IMR-90 (cell line): ENCODE data around the gene EPHA2. TPM values are rescaled to one million over a fixed set of nuclear protein-coding genes. Genes with fewer than 3 reads are reported as not detected.

ENCODE experiments used
- ATAC-seq: fragments of 200-7000 bp; cut with Tn5 transposase; 2 replicates; pipeline ENCODE4 v1.9.1; 2020; ENCODE audit warnings: low read depth, mild to moderate bottlenecking, moderate library complexity
- BruUV-seq: library from RNA; stranded (reverse); fragments of 400-500 nt; replicated peaks from 2 replicates; lab custom pipeline; 2021; lab: Mats Ljungman, UMichigan
- CTCF ChIA-PET: fragments of 300-600 bp; formaldehyde crosslinking; extraction: SDS; loops from one replicate; lab custom pipeline; 2021; ENCODE audit warnings: antibody characterized with exemption; lab: Yijun Ruan, JAX
- POLR2A ChIA-PET: fragments of 300-600 bp; sonication (Branson Sonifier 250); formaldehyde crosslinking; loops from one replicate; lab custom pipeline; 2022; ENCODE audit warnings: antibody characterized with exemption; ENCODE audit not compliant: unreplicated experiment; lab: Charles Lee
- DNase-seq: peaks from one replicate; pipeline ENCODE4 v3.0.0; 2013
- H2AFZ ChIP-seq: replicated peaks from 2 replicates; pipeline ENCODE3; 2013; ENCODE audit warnings: low read length, mild to moderate bottlenecking; ENCODE audit not compliant: poor library complexity
- H2AK5ac ChIP-seq: 2 replicates; pipeline ENCODE4 v1.6.1; 2013; ENCODE audit warnings: low read depth, low read length, inconsistent platforms
- H2AK9ac ChIP-seq: replicated peaks from 2 replicates; pipeline ENCODE3; 2013; ENCODE audit warnings: mild to moderate bottlenecking, low read depth, low read length, moderate library complexity; ENCODE audit not compliant: poor library complexity
- H2BK120ac ChIP-seq: 2 replicates; pipeline ENCODE4 v1.6.1; 2013; ENCODE audit warnings: low read depth, low read length, inconsistent platforms
- H2BK15ac ChIP-seq: 3 replicates; pipeline ENCODE4 v1.6.1; 2013; ENCODE audit warnings: low read depth, low read length, inconsistent platforms
- H2BK20ac ChIP-seq: 2 replicates; pipeline ENCODE4 v1.6.1; 2013; ENCODE audit warnings: low read depth, mild to moderate bottlenecking, inconsistent platforms, low read length, moderate library complexity
- H2BK5ac ChIP-seq: 2 replicates; pipeline ENCODE4 v1.6.1; 2013; ENCODE audit warnings: mild to moderate bottlenecking, low read depth, low read length, inconsistent platforms; ENCODE audit not compliant: poor library complexity, severe bottlenecking
- H3K14ac ChIP-seq: replicated peaks from 2 replicates; pipeline ENCODE4 v1.6.1; 2013; ENCODE audit warnings: low read depth, low read length, inconsistent platforms
- H3K18ac ChIP-seq: 2 replicates; pipeline ENCODE4 v1.6.1; 2013; ENCODE audit warnings: low read depth, low read length, control low read depth
- H3K23ac ChIP-seq: 2 replicates; pipeline ENCODE4 v1.6.1; 2013; ENCODE audit warnings: low read depth, low read length, inconsistent platforms
- H3K27ac ChIP-seq: 2 replicates; pipeline ENCODE4 v1.5.1; 2013; ENCODE audit warnings: mild to moderate bottlenecking, control low read depth, low read length; ENCODE audit not compliant: insufficient read depth
- H3K27me3 ChIP-seq: 2 replicates; pipeline ENCODE4 v1.6.1; 2013; ENCODE audit warnings: low read length; ENCODE audit not compliant: control insufficient read depth, insufficient read depth
- H3K36me3 ChIP-seq: 2 replicates; pipeline ENCODE4 v1.6.1; 2013; ENCODE audit warnings: low read length, mixed read lengths; ENCODE audit not compliant: control insufficient read depth, insufficient read depth
- H3K4ac ChIP-seq: 2 replicates; pipeline ENCODE4 v1.6.1; 2013; ENCODE audit warnings: low read depth, low read length, inconsistent platforms
- H3K4me1 ChIP-seq: 2 replicates; pipeline ENCODE4 v1.6.1; 2013; ENCODE audit warnings: low read length, mixed read lengths; ENCODE audit not compliant: control insufficient read depth, insufficient read depth
- H3K4me2 ChIP-seq: 2 replicates; pipeline ENCODE4 v1.6.1; 2013; ENCODE audit warnings: low read depth, mild to moderate bottlenecking, control low read depth, low read length, moderate library complexity
- H3K4me3 ChIP-seq: 2 replicates; pipeline ENCODE4 v1.5.1; 2013; ENCODE audit warnings: low read depth, mild to moderate bottlenecking, control low read depth, low read length, moderate library complexity; ENCODE audit not compliant: insufficient read depth
- H3K56ac ChIP-seq: 2 replicates; pipeline ENCODE4 v1.6.1; 2013; ENCODE audit warnings: low read length, inconsistent platforms; ENCODE audit not compliant: insufficient read depth; ENCODE audit errors: extremely low read depth
- H3K79me1 ChIP-seq, 2 experiments: 2 replicates each; pipeline ENCODE4 v1.6.1; 2013; ENCODE audit warnings: low read length in 2 of 2, inconsistent platforms in 1 of 2, low read depth in 1 of 2
- H3K9ac ChIP-seq: 2 replicates; pipeline ENCODE4 v1.6.1; 2013; ENCODE audit warnings: low read depth, low read length, control low read depth
- H3K9me1 ChIP-seq: 2 replicates; pipeline ENCODE4 v1.6.1; 2013; ENCODE audit warnings: low read length, inconsistent platforms; ENCODE audit not compliant: insufficient read depth
- H3K9me3 ChIP-seq: 2 replicates; pipeline ENCODE4 v1.6.1; 2013; ENCODE audit warnings: low read length; ENCODE audit not compliant: control insufficient read depth, insufficient read depth
- H4K20me1 ChIP-seq: 2 replicates; pipeline ENCODE4 v1.6.1; 2013; ENCODE audit warnings: low read length, inconsistent platforms; ENCODE audit not compliant: insufficient read depth
- H4K5ac ChIP-seq: 2 replicates; pipeline ENCODE4 v1.6.1; 2013; ENCODE audit warnings: mild to moderate bottlenecking, low read depth, low read length, control low read depth
- H4K8ac ChIP-seq, 2 experiments: 2 replicates each; pipeline ENCODE4 v1.6.1; 2013; ENCODE audit warnings: low read depth in 2 of 2, low read length in 2 of 2, control low read depth in 1 of 2, inconsistent platforms in 1 of 2
- H4K91ac ChIP-seq: 2 replicates; pipeline ENCODE4 v1.6.1; 2013; ENCODE audit warnings: low read depth, low read length, inconsistent platforms; ENCODE audit not compliant: insufficient read depth
- BHLHE40 ChIP-seq: fragments of 150-350 bp; IDR thresholded peaks from 2 replicates; pipeline ENCODE4 v1.6.1; 2016; ENCODE audit warnings: mild to moderate bottlenecking, low read depth, low read length
- CEBPB ChIP-seq: IDR thresholded peaks from 2 replicates; pipeline ENCODE4 v1.6.1; 2012; ENCODE audit warnings: low read depth, low read length, improper control_type of control experiment
- CHD1 ChIP-seq: IDR thresholded peaks from 2 replicates; pipeline ENCODE4 v1.6.1; 2012; ENCODE audit warnings: low read depth, low read length, improper control_type of control experiment
- CTCF ChIP-seq: conservative IDR thresholded peaks from 2 replicates; pipeline ENCODE4 v1.5.1; 2012; ENCODE audit warnings: mild to moderate bottlenecking, low read depth, low read length, improper control_type of control experiment
- ELK1 ChIP-seq: fragments of 150-350 bp; IDR thresholded peaks from 2 replicates; pipeline ENCODE4 v1.6.1; 2016; ENCODE audit warnings: low read depth, mild to moderate bottlenecking, low read length, moderate library complexity, borderline replicate concordance
- FOS ChIP-seq: fragments of 150-350 bp; IDR thresholded peaks from 2 replicates; pipeline ENCODE4 v1.6.1; 2016; ENCODE audit warnings: low read depth, low read length
- MAFK ChIP-seq: IDR thresholded peaks from 2 replicates; pipeline ENCODE4 v1.6.1; 2012; ENCODE audit warnings: low read depth, low read length, improper control_type of control experiment
- MAZ ChIP-seq: IDR thresholded peaks from 2 replicates; pipeline ENCODE4 v1.6.1; 2012; ENCODE audit warnings: low read depth, mild to moderate bottlenecking, low read length, improper control_type of control experiment, moderate library complexity, borderline replicate concordance
- MXI1 ChIP-seq: IDR thresholded peaks from 2 replicates; pipeline ENCODE4 v1.6.1; 2012; ENCODE audit warnings: low read depth, mild to moderate bottlenecking, low read length, moderate library complexity, borderline replicate concordance
- NFE2L2 ChIP-seq: fragments of 150-350 bp; IDR thresholded peaks from 2 replicates; pipeline ENCODE4 v1.6.1; 2016; ENCODE audit warnings: low read depth, mild to moderate bottlenecking, low read length
- POLR2A ChIP-seq: IDR thresholded peaks from 2 replicates; pipeline ENCODE4 v1.6.1; 2012; ENCODE audit warnings: mild to moderate bottlenecking, low read depth, low read length
- RAD21 ChIP-seq: IDR thresholded peaks from 2 replicates; pipeline ENCODE4 v1.6.1; 2012; ENCODE audit warnings: low read length, improper control_type of control experiment
- RCOR1 ChIP-seq: IDR thresholded peaks from 2 replicates; pipeline ENCODE4 v1.6.1; 2012; ENCODE audit warnings: mild to moderate bottlenecking, low read length, improper control_type of control experiment; ENCODE audit not compliant: insufficient replicate concordance
- RFX5 ChIP-seq: IDR thresholded peaks from 2 replicates; pipeline ENCODE4 v1.8.0; 2012; ENCODE audit warnings: low read depth, mild to moderate bottlenecking, low read length, moderate library complexity
- SMC3 ChIP-seq: fragments of 150-350 bp; IDR thresholded peaks from 2 replicates; pipeline ENCODE4 v1.6.1; 2016; ENCODE audit warnings: low read depth, mild to moderate bottlenecking, antibody characterized with exemption, low read length, moderate library complexity
- USF2 ChIP-seq: fragments of 150-350 bp; IDR thresholded peaks from 2 replicates; pipeline ENCODE4 v1.6.1; 2017; ENCODE audit warnings: mild to moderate bottlenecking, antibody characterized with exemption, low read length, low read depth
- WGBS, 2 experiments: methylation state at CpG; one replicate each; pipeline versions ENCODE4 v1.1.5 to v1.1.7; 2013; ENCODE audit warnings: missing lambda C conversion rate in 2 of 2; ENCODE audit not compliant: insufficient read length in 1 of 2; ENCODE audit errors: extremely low coverage in 2 of 2; 5-methylcytosine and 5-hydroxymethylcytosine counted together
- dilution Hi-C: fragments of 300-500 bp; cut with HindIII; formaldehyde crosslinking; loops from one replicate; pipeline ENCODE4 v1.14.3; 2018; ENCODE audit warnings: low sequenced_read_pairs; ENCODE audit not compliant: unreplicated experiment
- in situ Hi-C: fragments of 300-500 bp; cut with MboI; formaldehyde crosslinking; loops from 3 replicates; pipeline ENCODE4 v1.14.3; 2019; ENCODE audit warnings: low sequenced_read_pairs, inconsistent platforms, mixed read lengths
- intact Hi-C: fragments of 100-400 bp; cut with micrococcal nuclease; formaldehyde crosslinking; loops from 2 replicates; pipeline ENCODE4 v1.10.0; 2022
- polyA plus RNA-seq, 3 experiments: library from polyadenylated mRNA; depleted of rRNA; stranded (reverse); fragments of >200 nt; gene quantifications; 2 replicates each; pipeline ENCODE4 v1.2.3, GENCODE V29; 2012; ENCODE audit warnings: low replicate concordance in 1 of 3
- total RNA-seq: library from RNA; depleted of rRNA; stranded (reverse); fragments of >200 nt; gene quantifications from 2 replicates; pipeline ENCODE4 v1.2.3, GENCODE V29; 2012

Gene EPHA2
- total and polyA plus RNA-seq, 2 of the 4 experiments (the other 2 are of a cell fraction) = 24.0 to 72.6 TPM

- Histone ChIP-seq H3K79me1 (peaks cover 7 to 21% of the 10 kb centered on the region in 2 experiments; a peak in 3 of 4 replicates), H3K4ac (no peak overlapping the region), H2AK5ac (no peak overlapping the region), H3K4me2 (no peak overlapping the region), H3K23ac (no peak overlapping the region), H4K91ac (no peak overlapping the region), H3K4me1 (peaks cover 9% of the 10 kb centered on the region), H3K9me1 (peaks cover 6% of the 10 kb centered on the region; the same call in 1 of the 2 replicates), H3K36me3 (peaks cover 4% of the 10 kb centered on the region), H2BK120ac (no peak overlapping the region), H3K27ac (no peak overlapping the region), H2BK20ac (no peak overlapping the region), H3K56ac (no peak overlapping the region), H4K20me1 (no peaks in the 10 kb centered on the region; the same call in 1 of the 2 replicates), H2AFZ (no peak overlapping the region), H3K9me3 (no peaks in the 10 kb centered on the region), H3K18ac (no peak overlapping the region), H2AK9ac (no peak overlapping the region), H2BK15ac (no peak overlapping the region), H3K27me3 (no peaks in the 10 kb centered on the region), H3K9ac (no peak overlapping the region), H4K8ac (no peak overlapping the region), H3K14ac (no peak overlapping the region), H2BK5ac (no peak overlapping the region), H3K4me3 (no peak overlapping the region), H4K5ac (no peak overlapping the region)
- no TSS peak for BruUV-seq
- in situ Hi-C loops (no loop called here), dilution Hi-C loops (no loop called here), intact Hi-C loops (no loop called here)
- WGBS, 2 experiments = 95% methylated on average over 2 of the region's 3 CpGs; no CpG with 5 or more reads in 1 of the 2 experiments
- ChIA-PET CTCF (no interaction called here), POLR2A (no interaction called here)
- no peak for ATAC-seq
- DNase-seq = no peak
- no peak for TF ChIP-seq MXI1
- TF ChIP-seq RAD21 = no peak
- no peak for TF ChIP-seq CHD1
- no peak for TF ChIP-seq SMC3
- no peak for TF ChIP-seq BHLHE40
- TF ChIP-seq MAZ = no peak
- TF ChIP-seq RCOR1 = no peak
- TF ChIP-seq ELK1 = no peak
- TF ChIP-seq FOS = no peak
- no peak for TF ChIP-seq USF2
- no peak for TF ChIP-seq CEBPB
- TF ChIP-seq NFE2L2 = no peak
- no peak for TF ChIP-seq MAFK
- TF ChIP-seq RFX5 = no peak
- no peak for TF ChIP-seq POLR2A
- no peak for TF ChIP-seq CTCF
Measured at GRCh38 chr1:16203550-16203949, 47.7 kb upstream of the EPHA2 start.
